IPS DF 6.9 (cell line): Measurements from ENCODE around the gene SUN1.

Experiments
- DNase-seq: peaks from one replicate; pipeline ENCODE4 v3.0.0-alpha.2; 2013; ENCODE audit warnings: low read depth, low spot score
- H3K27ac ChIP-seq: one replicate; pipeline ENCODE4 v1.5.1; 2013; ENCODE audit warnings: low read length, control low read depth
- H3K27me3 ChIP-seq: 2 replicates; pipeline ENCODE4 v1.6.1; 2013; ENCODE audit warnings: mild to moderate bottlenecking, low read length; ENCODE audit not compliant: control insufficient read depth, insufficient read depth
- H3K36me3 ChIP-seq: 2 replicates; pipeline ENCODE4 v1.6.1; 2013; ENCODE audit warnings: low read length; ENCODE audit not compliant: control insufficient read depth, insufficient read depth
- H3K4me1 ChIP-seq: 2 replicates; pipeline ENCODE4 v1.6.1; 2013; ENCODE audit warnings: low read length; ENCODE audit not compliant: control insufficient read depth, insufficient read depth
- H3K4me3 ChIP-seq: 2 replicates; pipeline ENCODE4 v1.5.1; 2013; ENCODE audit warnings: mild to moderate bottlenecking, low read length
- H3K9me3 ChIP-seq: 2 replicates; pipeline ENCODE4 v1.6.1; 2013; ENCODE audit warnings: low read length, inconsistent platforms; ENCODE audit not compliant: control insufficient read depth, insufficient read depth
- WGBS: extraction: QIAGEN DNeasy Blood & Tissue Kit; methylation state at CpG from one replicate; pipeline ENCODE4 v1.1.7; 2013; ENCODE audit warnings: mixed read lengths, missing lambda C conversion rate; ENCODE audit not compliant: insufficient read length, insufficient coverage; 5-methylcytosine and 5-hydroxymethylcytosine counted together

Gene SUN1

GRCh38 chr7:885261-885892, 53.1 kb downstream of the SUN1 start:
- Histone ChIP-seq H3K36me3 (peaks cover 32% of the 10 kb centered on the region), H3K4me1 (peaks cover 2% of the 10 kb centered on the region; the same call in 1 of the 2 replicates), H3K4me3 (no peak overlapping the region), H3K27ac (no peak overlapping the region), H3K9me3 (no peaks in the 10 kb centered on the region), H3K27me3 (no peaks in the 10 kb centered on the region)
- DNase-seq, result no peak
- no CpG with 5 or more reads among the region's 25 CpGs for WGBS

- Histone ChIP-seq H3K9me3 (no peaks in the 10 kb centered on the region), H3K4me1 (peaks cover 2% of the 10 kb centered on the region; the same call in 1 of the 2 replicates), H3K27me3 (no peaks in the 10 kb centered on the region), H3K4me3 (no peak overlapping the region), H3K36me3 (peaks cover 38% of the 10 kb centered on the region), H3K27ac (no peak overlapping the region)
- DNase-seq, result no peak
- WGBS, result no CpG with 5 or more reads among the region's 30 CpGs
Measured at GRCh38 chr7:885893-886625, 53.8 kb downstream of the SUN1 start.

- no peaks in the 10 kb centered on the region for H3K9me3 ChIP-seq
- H3K27ac ChIP-seq, result no peak overlapping the region
- no peak overlapping the region for H3K4me3 ChIP-seq
- no peak for DNase-seq
- H3K27me3 ChIP-seq, result no peaks in the 10 kb centered on the region
- peaks cover 2% of the 10 kb centered on the region; the same call in 1 of the 2 replicates for H3K4me1 ChIP-seq
- peaks cover 46% of the 10 kb centered on the region for H3K36me3 ChIP-seq
- WGBS, result no CpG with 5 or more reads among the region's 40 CpGs
Measured at GRCh38 chr7:886626-887487, 54.6 kb downstream of the SUN1 start.

GRCh38 chr7:887488-887820, 55.2 kb downstream of the SUN1 start:
- DNase-seq, result no peak
- H3K27ac ChIP-seq, result no peak overlapping the region
- H3K4me3 ChIP-seq, result no peak overlapping the region
- H3K4me1 ChIP-seq, result peaks cover 2% of the 10 kb centered on the region; the same call in 1 of the 2 replicates
- WGBS, result no CpG with 5 or more reads among the region's 18 CpGs
- no peaks in the 10 kb centered on the region for H3K9me3 ChIP-seq
- H3K36me3 ChIP-seq, result peaks cover 51% of the 10 kb centered on the region
- H3K27me3 ChIP-seq, result no peaks in the 10 kb centered on the region

- no CpG with 5 or more reads among the region's 43 CpGs for WGBS
- no peak overlapping the region for H3K27ac ChIP-seq
- peaks cover 60% of the 10 kb centered on the region for H3K36me3 ChIP-seq
- H3K27me3 ChIP-seq, result no peaks in the 10 kb centered on the region
- peaks cover 2% of the 10 kb centered on the region; the same call in 1 of the 2 replicates for H3K4me1 ChIP-seq
- no peak for DNase-seq
- no peak overlapping the region for H3K4me3 ChIP-seq
- no peaks in the 10 kb centered on the region for H3K9me3 ChIP-seq
Measured at GRCh38 chr7:888081-889024, 56.1 kb downstream of the SUN1 start.

GRCh38 chr7:889025-889390, 56.7 kb downstream of the SUN1 start:
- no peak for DNase-seq
- peaks cover 2% of the 10 kb centered on the region; the same call in 1 of the 2 replicates for H3K4me1 ChIP-seq
- H3K27me3 ChIP-seq, result no peaks in the 10 kb centered on the region
- no peak overlapping the region for H3K27ac ChIP-seq
- no peaks in the 10 kb centered on the region for H3K9me3 ChIP-seq
- H3K36me3 ChIP-seq, result peaks cover 65% of the 10 kb centered on the region
- no CpG with 5 or more reads among the region's 15 CpGs for WGBS
- H3K4me3 ChIP-seq, result no peak overlapping the region

- Histone ChIP-seq H3K9me3 (no peaks in the 10 kb centered on the region), H3K4me3 (no peak overlapping the region; the same call in 1 of the 2 replicates), H3K4me1 (peaks cover 2% of the 10 kb centered on the region; the same call in 1 of the 2 replicates), H3K27ac (no peak overlapping the region), H3K27me3 (no peaks in the 10 kb centered on the region), H3K36me3 (peaks cover 68% of the 10 kb centered on the region)
- no CpG with 5 or more reads among the region's 18 CpGs for WGBS
- DNase-seq, result no peak
Measured at GRCh38 chr7:889391-889790, 57.1 kb downstream of the SUN1 start.

GRCh38 chr7:890868-891267, 58.6 kb downstream of the SUN1 start:
- H3K4me1 ChIP-seq, result peaks cover 2% of the 10 kb centered on the region; the same call in 1 of the 2 replicates
- no peaks in the 10 kb centered on the region for H3K9me3 ChIP-seq
- no peaks in the 10 kb centered on the region for H3K27me3 ChIP-seq
- peaks cover 77% of the 10 kb centered on the region for H3K36me3 ChIP-seq
- H3K27ac ChIP-seq, result no peak overlapping the region
- no CpG with 5 or more reads among the region's 15 CpGs for WGBS
- no peak for DNase-seq
- no peak overlapping the region for H3K4me3 ChIP-seq

GRCh38 chr7:891291-891690, 59.0 kb downstream of the SUN1 start:
- Histone ChIP-seq H3K36me3 (peaks cover 78% of the 10 kb centered on the region), H3K4me3 (no peak overlapping the region), H3K27ac (no peak overlapping the region), H3K27me3 (no peaks in the 10 kb centered on the region), H3K4me1 (peaks cover 2% of the 10 kb centered on the region; the same call in 1 of the 2 replicates), H3K9me3 (no peaks in the 10 kb centered on the region)
- WGBS, result no CpG with 5 or more reads among the region's 29 CpGs
- DNase-seq, result no peak
